ENCODE measurements around the gene TFF1.

The TFF1 gene

DNA sequence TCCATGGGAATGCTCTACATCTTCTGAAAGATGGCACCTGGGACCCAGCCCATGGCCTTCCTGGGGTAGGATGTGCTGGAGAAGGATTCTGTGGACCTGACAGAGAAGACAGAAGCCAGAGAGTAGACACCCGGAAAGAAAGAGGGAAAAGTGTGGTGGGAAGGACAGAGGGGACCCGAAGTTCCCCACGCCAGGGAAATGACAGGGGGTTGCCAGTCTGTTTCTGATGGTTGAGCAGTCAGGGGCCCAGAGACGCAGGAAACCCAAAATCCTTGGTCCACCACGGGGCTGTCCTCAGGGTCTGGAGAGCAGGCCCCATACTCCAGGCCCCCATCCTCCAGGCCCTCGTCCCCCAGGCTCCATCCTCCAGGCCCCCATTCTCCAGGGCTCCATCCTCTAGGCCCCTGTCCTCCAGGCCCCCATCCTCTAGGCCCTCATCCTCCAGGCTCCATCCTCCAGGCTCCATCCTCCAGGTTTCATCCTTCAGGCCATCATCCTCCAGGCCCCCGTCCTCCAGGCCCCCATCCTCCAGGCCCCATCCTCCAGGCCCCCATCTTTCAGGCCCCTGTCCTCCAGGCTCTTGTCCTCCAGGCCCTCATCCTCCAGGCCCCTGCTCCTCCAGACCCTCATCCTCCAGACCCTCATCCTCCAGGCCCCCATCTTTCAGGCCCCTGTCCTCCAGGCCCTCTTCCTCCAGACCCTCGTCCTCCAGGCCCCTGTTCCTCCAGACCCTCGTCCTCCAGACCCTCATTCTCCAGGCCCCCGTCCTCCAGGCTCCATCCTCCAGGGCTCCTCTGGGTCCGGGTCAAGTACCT is 14.5 kb downstream of the TFF1 start:
- no peak overlapping the region for H3K4me3 ChIP-seq (replicated peaks in 1 of 2; ENCODE audit: low read depth in 2 of 2, low read length in 2 of 2)
- no peak for TF ChIP-seq CTCF (IDR thresholded peaks at IDR 0.05; ENCODE audit: low read depth, low read length)
- no peak for DNase-seq (ENCODE audit: low read depth in 2 of 2)

GRCh38 chr21:42350927-42351426 is 15.4 kb downstream of the TFF1 start, which contains the start of gene TFF2:
Gene TFF2, minus strand, starts transcription at chr21:42350994. Its CDS starts 37 bp downstream, at chr21:42350957.
- DNase-seq (ENCODE audit: low read depth in 2 of 2): no peak
- no peak for TF ChIP-seq CTCF (IDR thresholded peaks at IDR 0.05; ENCODE audit: low read depth, low read length)

GRCh38 chr21:42350318-42350910 is 15.9 kb downstream of the TFF1 start:
- DNase-seq (ENCODE audit: low read depth in 2 of 2): no peak
- no peak overlapping the region for H3K4me3 ChIP-seq (replicated peaks in 1 of 2; ENCODE audit: low read depth in 2 of 2, low read length in 2 of 2)
- no peak for TF ChIP-seq CTCF (IDR thresholded peaks at IDR 0.05; ENCODE audit: low read depth, low read length)

More at GRCh38 chr21:42350927-42351426, 15.4 kb downstream of the TFF1 start, which contains the start of gene TFF2:
- no peak within 1 kb of the TSS for H3K4me3 ChIP-seq (replicated peaks in 1 of 2; ENCODE audit: low read depth in 2 of 2, low read length in 2 of 2)

DNA sequence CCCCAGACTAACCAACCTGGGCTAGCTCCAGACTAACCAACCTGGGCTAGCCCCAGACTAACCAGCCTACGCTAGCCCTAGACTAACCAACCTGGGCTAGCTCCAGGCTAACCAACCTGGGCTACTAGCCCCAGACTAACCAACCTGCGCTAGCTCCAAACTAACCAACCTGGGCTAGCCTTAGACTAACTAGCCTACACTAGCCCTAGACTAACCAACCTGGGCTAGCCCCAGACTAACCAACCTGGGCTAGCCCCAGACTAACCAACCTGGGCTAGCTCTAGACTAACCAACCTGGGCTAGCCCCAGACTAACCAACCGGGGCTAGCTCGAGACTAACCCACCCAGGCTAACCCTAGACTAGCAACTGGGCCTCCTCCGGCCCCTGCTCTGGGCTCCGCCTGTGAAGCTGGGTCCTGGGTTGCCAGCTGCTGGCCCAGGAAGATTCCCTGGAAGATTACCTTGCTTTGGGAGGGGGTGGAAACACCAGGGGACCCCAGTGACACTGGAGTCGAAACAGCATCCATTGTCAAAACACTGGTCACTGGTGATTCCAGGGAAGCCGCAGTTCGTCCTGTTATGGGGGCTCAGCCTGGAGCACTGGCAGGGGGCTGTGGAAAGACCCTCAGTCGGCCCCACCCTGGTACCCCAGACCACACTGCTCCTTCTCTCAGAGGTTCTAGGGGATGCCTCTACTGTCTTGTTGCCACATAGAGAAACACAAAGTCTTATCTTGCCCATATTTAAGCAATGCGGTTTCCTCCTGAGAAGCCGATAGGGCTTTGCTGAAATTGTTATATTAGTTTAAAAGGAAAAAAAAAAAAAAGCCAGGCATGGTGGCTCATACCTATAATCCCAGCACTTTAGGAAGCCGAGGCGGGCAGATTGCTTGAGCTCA is 16.7 kb downstream of the TFF1 start:
- no peak for DNase-seq (ENCODE audit: low read depth in 2 of 2)
- TF ChIP-seq CTCF (IDR thresholded peaks at IDR 0.05; ENCODE audit: low read depth, low read length): no peak
- no peak overlapping the region for H3K4me3 ChIP-seq (replicated peaks in 1 of 2; ENCODE audit: low read depth in 2 of 2, low read length in 2 of 2)

DNA sequence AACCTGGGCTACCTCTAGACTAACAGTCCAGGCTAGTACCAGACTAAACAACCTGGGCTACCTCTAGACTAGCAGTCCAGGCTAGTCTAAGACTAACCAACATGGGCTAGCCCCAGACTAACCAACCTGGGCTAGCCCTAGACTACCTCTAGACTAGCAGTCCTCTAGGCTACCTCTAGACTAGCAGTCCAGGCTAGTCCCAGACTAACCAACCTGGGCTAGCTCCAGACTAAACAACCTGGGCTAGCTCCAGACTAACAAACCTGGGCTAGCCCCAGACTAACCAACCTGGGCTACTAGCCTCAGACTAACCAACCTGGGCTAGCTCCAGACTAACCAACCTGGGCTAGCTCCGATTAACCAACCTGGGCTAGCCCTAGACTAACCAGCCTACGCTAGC is 17.6 kb downstream of the TFF1 start:
- no peak for TF ChIP-seq CTCF (IDR thresholded peaks at IDR 0.05; ENCODE audit: low read depth, low read length)
- no peak for DNase-seq (ENCODE audit: low read depth in 2 of 2)
- no peak overlapping the region for H3K4me3 ChIP-seq (replicated peaks in 1 of 2; ENCODE audit: low read depth in 2 of 2, low read length in 2 of 2)

GRCh38 chr21:42347601-42348327 is 18.6 kb downstream of the TFF1 start:
- DNase-seq (ENCODE audit: low read depth in 2 of 2): no peak
- no peak overlapping the region for H3K4me3 ChIP-seq (replicated peaks in 1 of 2; ENCODE audit: low read depth in 2 of 2, low read length in 2 of 2)
- no peak for TF ChIP-seq CTCF (IDR thresholded peaks at IDR 0.05; ENCODE audit: low read depth, low read length)

Data from cardiac fibroblast (primary cell).